Fibroblast of lung (primary cell): ENCODE results near the gene NTN1.

Source experiments
- CTCF ChIP-seq, 2 donors: IDR thresholded peaks in 1 of 2; conservative IDR thresholded peaks in 1 of 2; 1 replicate in 1 of 2; 2 replicates in 1 of 2; pipeline ENCODE4 v1.5.1; 2011 to 2012; ENCODE audit warnings: low read length in 2 of 2, control low read depth in 1 of 2, inconsistent platforms in 1 of 2, low read depth in 1 of 2, mild to moderate bottlenecking in 1 of 2
- EZH2 ChIP-seq: IDR thresholded peaks from 2 replicates; pipeline ENCODE4 v1.5.1; 2012; ENCODE audit warnings: low read length, control low read depth, mild to moderate bottlenecking; ENCODE audit errors: missing control alignments

GRCh38 chr17:9292561-9292941 is 271.2 kb downstream of the NTN1 start:
- TF ChIP-seq CTCF (conservative IDR thresholded peaks at IDR 0.05 in 1 of 2, IDR thresholded peaks at IDR 0.05 in 1 of 2; ENCODE audit: low read depth in 1 of 2, low read length in 2 of 2) (no peak), EZH2 (no peak)
